Measurements from ENCODE around the gene SLC7A6OS. TPM values are rescaled to one million over a fixed set of nuclear protein-coding genes. Genes with fewer than 3 reads are reported as not detected.
A peak's percentile ranks its signal among the peaks of the same experiment; 100 is the strongest.

The SLC7A6OS gene
- total RNA-seq, 1 experiment from 2014 or later, result 24.5 TPM

GRCh38 chr16:68347605-68348004 is 36.9 kb upstream of the SLC7A6OS start:
- Histone ChIP-seq H4K91ac (ENCODE audit: insufficient read length, low read depth, low read length) (no peak overlapping the region), H2BK20ac (ENCODE audit: low read depth, low read length, poor library complexity, severe bottlenecking) (no peak overlapping the region), H3K79me1 (ENCODE audit: insufficient read depth, low read depth, low read length, poor library complexity, severe bottlenecking) (no peaks in the 10 kb centered on the region), H4K5ac (ENCODE audit: insufficient read length, low read depth, low read length) (no peak overlapping the region), H3K4ac (ENCODE audit: low read depth, low read length) (no peak overlapping the region), H3K23me2 (ENCODE audit: insufficient read length, low read depth, low read length, poor library complexity, severe bottlenecking) (no peaks in the 10 kb centered on the region), H2BK15ac (ENCODE audit: low read depth, low read length) (no peak overlapping the region), H2BK5ac (ENCODE audit: insufficient read length, low read length) (no peak overlapping the region), H3K4me1 (ENCODE audit: insufficient read depth, low read length) (no peaks in the 10 kb centered on the region), H3K4me2 (ENCODE audit: insufficient read depth, insufficient read length, low read length) (no peak overlapping the region), H2AK5ac (ENCODE audit: insufficient read length, low read length) (no peak overlapping the region), H3K18ac (ENCODE audit: insufficient read length, low read depth, low read length) (no peak overlapping the region), H3K9ac (ENCODE audit: extremely low read depth, insufficient read length, low read length) (no peak overlapping the region), H4K20me1 (ENCODE audit: control insufficient read depth, insufficient read depth, insufficient read length) (peaks cover 3% of the 10 kb centered on the region), H3K9me3 (ENCODE audit: control insufficient read depth, low read depth, low read length) (no peaks in the 10 kb centered on the region), H3K56ac (ENCODE audit: insufficient read length, low read depth, low read length) (no peak overlapping the region), H2BK120ac (ENCODE audit: low read depth, low read length, poor library complexity, severe bottlenecking) (no peak overlapping the region), H3K79me2 (ENCODE audit: insufficient read depth, low read length) (no peaks in the 10 kb centered on the region), H3K14ac (ENCODE audit: insufficient read depth, low read length) (no peak overlapping the region), H4K8ac (replicated peaks; ENCODE audit: insufficient read length, low read depth, low read length) (no peak overlapping the region), H3T11ph (ENCODE audit: low read length) (no peak overlapping the region), H3K27me3 (ENCODE audit: insufficient read depth, low read length) (no peaks in the 10 kb centered on the region), H2AFZ (ENCODE audit: low read length) (no peak overlapping the region), H3K27ac (ENCODE audit: insufficient read length, low read depth, low read length) (no peak overlapping the region), H3K23ac (ENCODE audit: insufficient read length, low read depth, low read length) (no peak overlapping the region), H2BK12ac (ENCODE audit: insufficient read length, low read depth, low read length) (no peak overlapping the region)
- no peaks in the 10 kb centered on the region; a peak in 1 of 5 replicates for H3K9me3 Mint-ChIP-seq
- H3K4me1 Mint-ChIP-seq, result peaks cover 1 to 4% of the 10 kb centered on the region in 2 experiments
- peaks cover 21 to 78% (median 71%) of the 10 kb centered on the region in 3 experiments; a peak in 6 of 7 replicates for H3K36me3 Mint-ChIP-seq (ENCODE audit: insufficient read depth in 1 of 3, low read depth in 3 of 3)
- H3K27ac Mint-ChIP-seq, result peak overlapping the region in 1 of 3 experiments; percentile 53; a peak in 2 of 7 replicates
- H3K4me3 Mint-ChIP-seq, result no peak overlapping the region
- WGBS (ENCODE audit: extremely low coverage, insufficient read length, low lambda C conversion rate), result no CpG with 5 or more reads among the region's 4 CpGs
- no peak for TF ChIP-seq CTCF (conservative IDR thresholded peaks at IDR 0.05)
- DNase-seq, result no peak
- no peaks in the 10 kb centered on the region for H3K27me3 Mint-ChIP-seq (ENCODE audit: low read depth)
